Skin epidermis (tissue), 12 donors: ENCODE results near the gene SLIT3.
"Not testable (repeated sequence)": the region's sequence is repeated elsewhere in the genome, so short reads cannot be mapped to it uniquely, and the experiment has no call there.

ENCODE experiments used
- H3K27ac ChIP-seq, 21 experiments: fragments of 200-600 bp; sonication (generic) in 11 of 21; one replicate each; pipeline ENCODE4 v1.5.0; 2020; ENCODE audit warnings: mild to moderate bottlenecking in 3 of 21, inconsistent platforms in 2 of 21, moderate library complexity in 2 of 21
- H3K4me3 ChIP-seq, 7 experiments: fragments of 200-600 bp; sonication (generic) in 2 of 7; one replicate each; pipeline ENCODE4 v1.5.0; 2020; ENCODE audit warnings: inconsistent platforms in 2 of 7, mild to moderate bottlenecking in 2 of 7, moderate library complexity in 1 of 7

The SLIT3 gene

DNA sequence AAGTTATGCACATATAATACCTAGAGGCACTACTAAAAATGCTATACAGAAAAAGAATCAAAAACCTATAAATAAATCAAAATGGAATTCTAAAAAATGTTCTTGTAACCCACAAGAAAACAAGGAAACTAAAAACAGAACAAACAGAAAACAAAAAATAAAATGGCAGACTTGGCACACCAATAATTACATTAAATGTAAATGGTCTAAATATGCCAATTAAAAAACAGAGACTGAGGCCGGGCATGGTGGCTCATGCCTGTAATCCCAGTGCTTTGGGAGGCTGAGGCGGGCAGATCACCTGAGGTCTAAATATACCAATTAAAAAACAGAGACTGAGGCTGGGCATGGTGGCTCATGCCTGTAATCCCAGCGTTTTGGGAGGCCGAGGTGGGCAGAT is 142.2 kb downstream of the SLIT3 start:
- no peak overlapping the region for H3K27ac ChIP-seq

DNA sequence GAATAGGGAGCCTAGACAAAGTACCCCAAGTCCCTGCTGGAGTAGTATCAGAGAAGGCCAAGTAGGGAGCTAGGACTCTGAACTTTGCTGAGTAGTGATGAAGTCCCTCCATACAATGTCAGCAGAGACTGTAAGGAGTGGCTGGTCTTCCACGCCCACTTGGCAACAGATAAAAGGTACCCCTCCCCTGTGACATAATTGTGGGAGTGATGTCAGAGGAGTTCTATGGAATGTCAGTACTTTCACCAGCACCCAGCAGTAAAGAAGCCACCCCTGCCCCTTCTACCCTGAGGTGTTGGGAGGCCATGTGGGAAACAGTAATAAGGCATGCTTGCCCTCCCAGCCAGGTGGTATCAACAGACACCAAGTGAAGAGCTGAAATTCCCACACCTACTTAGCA is 143.9 kb downstream of the SLIT3 start:
- H3K27ac ChIP-seq: no peak overlapping the region
- H3K4me3 ChIP-seq: no peak overlapping the region

More for the DNA sequence above, 142.2 kb downstream of the SLIT3 start:
- no peak overlapping the region for H3K4me3 ChIP-seq

DNA sequence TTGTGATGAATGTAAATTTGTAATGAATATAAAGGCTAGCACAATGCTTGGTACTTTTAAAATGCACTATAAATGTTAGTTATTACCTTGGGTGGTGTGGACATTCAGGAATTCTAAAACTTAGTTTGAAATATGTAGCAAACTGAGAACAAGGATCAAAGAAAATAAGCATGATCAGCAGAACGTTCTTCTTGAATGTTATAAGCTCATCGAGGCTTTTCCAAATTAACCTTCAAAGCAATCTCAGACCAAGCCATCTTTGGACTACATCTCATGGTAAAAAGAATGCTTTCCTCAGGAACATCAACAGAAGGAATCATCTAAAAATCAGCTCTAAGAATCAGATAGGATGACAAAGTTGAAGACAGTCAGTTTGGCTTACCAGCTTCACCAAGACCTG is 146.3 kb downstream of the SLIT3 start:
- no peak overlapping the region for H3K27ac ChIP-seq
- no peak overlapping the region for H3K4me3 ChIP-seq

DNA sequence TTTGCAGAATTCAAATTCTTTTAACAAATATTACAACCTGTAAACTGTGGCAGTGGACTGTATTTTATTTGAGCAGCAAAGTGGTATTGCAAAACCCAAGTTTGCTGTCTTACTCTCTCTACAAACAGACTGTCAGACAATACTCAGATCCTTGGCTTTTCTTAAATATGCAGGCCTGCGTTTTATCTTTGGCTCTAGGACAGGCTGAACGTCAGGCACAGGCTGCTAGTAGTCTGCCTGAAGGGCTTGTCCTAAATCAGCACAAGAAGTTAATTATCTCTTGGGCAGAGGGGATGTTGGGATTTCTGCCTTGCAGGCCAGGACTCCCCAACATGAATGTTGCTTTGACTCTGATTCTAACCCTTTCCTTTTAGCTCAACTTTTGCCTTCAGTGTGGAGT is 147.5 kb downstream of the SLIT3 start:
- Histone ChIP-seq H3K4me3 (no peak overlapping the region), H3K27ac (peak overlapping the region in 1 of 21 experiments; percentile 16)

DNA sequence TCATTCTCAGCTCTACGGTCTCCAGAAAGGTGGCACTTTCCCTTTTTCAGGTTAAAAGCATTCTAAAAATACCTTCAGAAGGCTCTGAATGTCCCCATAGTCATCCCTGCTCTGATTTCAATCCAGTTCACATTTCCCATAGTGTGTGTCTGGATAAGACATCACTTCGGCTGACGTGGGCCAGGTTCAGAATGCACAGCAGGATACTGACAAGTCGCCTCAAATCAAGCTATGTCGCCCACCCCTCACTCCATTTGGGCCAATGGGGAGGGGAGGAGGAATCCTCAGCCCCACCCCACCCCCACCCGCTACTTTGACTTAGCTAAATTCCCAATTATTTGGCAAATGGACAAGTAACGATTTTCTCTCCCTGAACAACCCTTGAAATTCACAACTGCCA is 148.0 kb downstream of the SLIT3 start:
- Histone ChIP-seq H3K4me3 (no peak overlapping the region), H3K27ac (peak overlapping the region in 2 of 21 experiments; percentile 16 to 49)

DNA sequence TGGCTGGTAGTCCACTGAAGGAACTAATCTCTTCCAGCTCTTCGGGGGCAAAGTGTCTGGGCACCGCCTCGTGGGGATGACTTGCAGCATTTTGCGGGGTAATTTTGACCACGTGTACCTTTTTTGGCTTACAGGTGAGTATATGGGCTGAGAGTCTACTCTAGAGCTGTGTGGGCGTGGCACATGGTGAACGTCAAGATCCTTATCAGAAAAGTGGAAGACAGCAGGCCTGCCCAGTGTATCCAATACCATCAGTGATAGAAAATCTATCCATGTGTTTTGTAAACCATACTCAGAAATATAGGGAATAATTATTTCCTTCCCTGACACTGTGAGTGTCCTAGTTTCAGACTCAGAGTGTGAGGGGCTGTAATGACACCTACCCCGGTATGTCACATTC is 148.5 kb downstream of the SLIT3 start:
- Histone ChIP-seq H3K4me3 (no peak overlapping the region), H3K27ac (peak overlapping the region in 1 of 21 experiments; percentile 49)

DNA sequence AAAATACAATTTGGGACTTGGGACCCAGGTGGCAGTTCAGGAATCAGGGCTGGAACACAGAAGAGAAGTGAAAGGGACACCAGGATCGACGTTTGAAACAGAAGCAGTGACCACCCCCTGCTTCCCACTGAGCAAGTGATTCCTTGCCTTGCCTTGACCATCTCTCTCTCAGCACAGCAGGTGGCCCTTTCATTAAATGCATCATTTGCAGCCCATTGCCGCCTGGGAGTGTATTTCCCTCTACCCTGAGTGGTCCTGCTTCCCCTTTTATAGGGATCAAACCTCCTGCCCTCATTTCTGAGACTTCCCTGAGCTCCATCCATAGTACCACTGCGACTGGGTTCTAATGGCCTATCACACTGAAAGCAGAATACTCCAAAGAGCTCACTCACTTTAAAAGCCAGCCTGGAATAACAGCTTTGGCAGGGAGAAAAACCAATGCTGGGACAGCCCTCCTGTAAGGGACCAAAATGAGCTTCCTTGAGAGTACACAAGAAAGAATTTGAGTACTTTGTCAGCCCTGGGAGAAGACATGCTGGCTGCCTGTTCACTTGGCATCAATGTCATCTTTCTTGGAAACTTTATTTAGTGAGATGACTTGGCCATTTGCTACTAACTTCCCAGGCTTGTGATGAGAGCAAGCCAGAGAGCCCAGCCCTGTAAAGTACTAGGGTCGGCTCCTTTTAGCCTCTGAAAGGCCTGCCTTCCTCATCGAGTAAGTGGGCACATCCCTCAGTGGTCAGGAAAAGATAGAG is 149.7 kb downstream of the SLIT3 start:
- peak overlapping the region in 2 of 21 experiments; percentile 31 to 47 for H3K27ac ChIP-seq
- H3K4me3 ChIP-seq: no peak overlapping the region

DNA sequence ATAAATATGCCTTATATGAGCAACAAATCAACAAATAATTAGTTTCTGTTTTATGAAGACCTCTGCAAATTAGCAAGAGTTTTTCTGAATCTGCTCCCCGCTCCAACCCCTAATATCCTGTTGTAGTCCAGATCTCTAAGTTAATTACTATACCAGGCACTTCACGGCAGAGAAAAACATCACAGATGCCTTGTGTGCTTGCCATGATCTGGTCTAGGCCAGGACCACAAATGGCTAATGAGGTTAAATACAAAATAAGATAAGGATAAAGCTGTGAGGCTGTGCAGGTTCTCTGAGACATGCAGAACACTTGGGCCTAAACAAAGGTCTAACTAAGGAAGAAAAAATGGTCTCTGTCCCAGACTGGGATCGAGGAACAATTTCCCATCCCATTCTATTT is 150.8 kb downstream of the SLIT3 start:
- H3K27ac ChIP-seq: no peak overlapping the region
- H3K4me3 ChIP-seq: no peak overlapping the region

DNA sequence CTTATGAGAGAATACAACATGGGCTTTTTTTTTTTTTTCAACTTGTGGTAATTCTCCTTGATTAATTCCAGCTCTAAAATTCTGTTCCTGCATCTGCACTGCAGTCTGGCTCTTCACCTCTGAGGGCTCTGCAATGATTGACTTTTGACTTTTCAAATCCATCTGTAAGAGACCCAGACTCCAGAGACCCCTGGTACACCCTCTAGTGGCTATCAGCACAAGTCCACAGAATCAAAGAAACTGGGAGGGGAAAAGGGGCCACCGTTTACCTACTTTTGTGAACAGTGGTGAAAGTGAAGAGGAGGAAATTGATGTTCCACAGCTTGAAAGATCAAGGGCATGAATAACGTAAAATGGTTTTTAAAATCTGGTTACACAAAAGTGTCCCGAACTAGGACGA is 151.6 kb downstream of the SLIT3 start:
- no peak overlapping the region for H3K4me3 ChIP-seq
- H3K27ac ChIP-seq: no peak overlapping the region

DNA sequence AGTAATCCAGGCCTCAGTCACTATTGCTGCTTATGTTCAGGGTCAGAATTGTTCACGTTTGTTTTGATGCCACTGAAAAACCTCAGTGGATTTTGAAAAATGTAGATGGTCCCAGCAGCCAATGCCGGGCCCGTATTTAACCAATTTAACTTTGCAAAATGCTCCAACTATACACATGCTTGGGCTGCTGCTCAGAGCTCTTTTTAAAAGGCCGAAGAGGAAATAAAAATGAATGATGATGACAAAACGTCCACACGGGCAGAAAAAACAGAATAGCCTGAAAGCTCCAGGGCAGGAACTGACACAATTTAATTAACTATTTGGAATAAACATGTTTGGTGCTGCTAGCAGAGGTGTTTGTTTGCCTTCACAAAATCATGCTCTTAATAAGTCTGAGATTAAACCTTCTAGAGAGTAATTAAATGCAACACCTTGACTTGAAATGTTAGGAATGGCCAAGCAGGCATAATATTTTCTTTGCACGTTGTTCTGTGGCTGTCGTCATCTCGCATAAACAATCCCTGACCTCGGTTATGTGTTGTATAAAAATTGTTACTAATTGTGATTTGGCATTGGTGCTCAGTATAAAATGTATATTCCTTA is 152.7 kb downstream of the SLIT3 start:
- Histone ChIP-seq H3K27ac (peak overlapping the region in 1 of 21 experiments; percentile 13), H3K4me3 (no peak overlapping the region)

DNA sequence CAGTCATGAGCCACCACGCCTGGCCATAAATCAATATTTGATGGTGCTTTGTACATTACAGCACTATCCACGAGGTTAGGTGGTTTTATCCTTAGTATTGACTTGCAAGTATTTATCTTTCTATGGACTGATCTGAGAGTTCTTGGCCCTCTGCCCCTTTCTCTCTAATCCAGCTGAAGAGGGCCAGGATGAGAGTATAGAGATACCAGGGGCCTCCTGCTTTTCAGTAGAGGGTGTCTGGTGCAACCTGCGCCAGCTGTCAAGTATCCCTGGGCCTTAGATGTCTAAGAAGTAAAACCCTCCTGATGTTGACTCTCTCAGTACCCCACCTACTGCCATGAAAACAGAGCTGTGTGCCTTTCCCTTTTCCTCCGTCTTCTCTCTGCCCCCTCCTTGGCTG is 153.4 kb downstream of the SLIT3 start:
- H3K4me3 ChIP-seq: no peak overlapping the region

DNA sequence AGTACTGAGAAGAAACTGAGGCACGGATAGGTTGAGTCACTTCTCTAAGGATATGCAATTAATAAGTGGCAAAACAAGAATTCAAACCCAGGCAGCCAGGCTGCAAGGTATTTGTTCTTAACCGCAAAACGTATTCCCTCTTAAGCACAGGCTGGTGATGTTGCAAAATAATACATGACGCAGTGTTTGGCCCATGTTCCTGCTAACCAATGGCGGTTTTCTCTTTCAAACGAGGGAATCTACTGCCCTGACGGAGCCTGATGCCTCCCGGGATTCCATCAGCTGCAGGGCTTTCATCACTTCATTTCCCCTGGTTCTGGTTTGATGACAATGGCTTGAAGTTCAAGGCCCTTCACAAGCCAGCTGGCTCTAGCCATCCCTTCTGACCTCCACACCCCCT is 154.8 kb downstream of the SLIT3 start:
- no peak overlapping the region for H3K4me3 ChIP-seq

More for the DNA sequence above, 153.4 kb downstream of the SLIT3 start:
- H3K27ac ChIP-seq: peak overlapping the region in 1 of 21 experiments; percentile 13

DNA sequence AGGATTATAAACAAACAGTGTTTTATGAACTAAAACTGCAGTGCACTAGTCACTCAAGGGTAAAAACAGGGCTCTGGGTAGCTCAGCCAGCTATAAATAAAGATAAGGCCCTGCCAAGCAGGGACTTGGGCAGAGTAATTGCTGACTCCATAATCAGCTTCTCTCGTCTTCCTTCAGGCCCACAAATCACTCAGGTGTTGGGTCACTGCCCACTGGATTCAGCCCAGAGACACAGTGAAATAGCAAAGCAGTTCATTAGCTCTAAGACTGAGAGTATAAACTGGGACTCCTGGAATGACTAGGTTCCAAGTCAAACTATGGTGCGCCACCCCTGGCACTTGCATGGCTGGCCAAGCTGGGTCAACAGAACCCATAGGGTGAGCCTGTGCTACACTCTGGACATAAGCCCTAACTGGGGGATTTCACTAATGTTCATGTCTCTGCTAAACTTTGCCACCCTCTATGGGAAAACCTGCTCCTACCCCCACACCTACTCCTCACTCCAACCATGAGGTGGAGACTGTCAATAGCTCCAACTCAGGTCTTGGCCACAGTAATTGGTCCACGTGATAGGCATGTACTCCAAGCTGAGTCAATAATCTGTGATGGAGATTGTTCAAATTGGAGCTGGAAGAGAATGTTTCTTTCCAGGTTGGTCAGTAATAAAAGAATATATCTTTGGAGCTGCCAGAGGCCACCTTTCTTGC is 158.5 kb downstream of the SLIT3 start:
- no peak overlapping the region for H3K4me3 ChIP-seq
- no peak overlapping the region for H3K27ac ChIP-seq

More for the DNA sequence above, 154.8 kb downstream of the SLIT3 start:
- H3K27ac ChIP-seq: peak overlapping the region in 1 of 21 experiments; percentile 31

DNA sequence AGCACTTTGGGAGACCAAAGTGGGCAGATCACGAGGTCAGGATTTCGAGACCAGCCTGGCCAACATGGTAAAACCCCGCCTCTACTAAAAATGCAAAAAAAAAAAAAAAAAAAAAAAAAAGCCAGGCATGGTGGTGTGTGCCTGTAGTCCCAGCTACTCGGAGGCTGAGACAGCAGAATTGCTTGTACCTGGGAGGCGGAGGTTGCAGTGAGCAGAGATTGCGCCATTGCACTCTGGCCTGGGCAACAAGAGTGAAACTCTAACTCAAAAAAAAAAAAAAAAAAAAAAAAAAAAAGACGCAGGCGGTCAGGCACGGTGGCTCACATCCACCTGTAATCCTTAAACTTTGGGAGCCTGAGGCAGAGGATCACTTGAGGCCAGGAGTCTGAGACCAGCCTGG is 160.7 kb downstream of the SLIT3 start:
- H3K27ac ChIP-seq, H3K4me3 ChIP-seq: not testable (repeated sequence)

DNA sequence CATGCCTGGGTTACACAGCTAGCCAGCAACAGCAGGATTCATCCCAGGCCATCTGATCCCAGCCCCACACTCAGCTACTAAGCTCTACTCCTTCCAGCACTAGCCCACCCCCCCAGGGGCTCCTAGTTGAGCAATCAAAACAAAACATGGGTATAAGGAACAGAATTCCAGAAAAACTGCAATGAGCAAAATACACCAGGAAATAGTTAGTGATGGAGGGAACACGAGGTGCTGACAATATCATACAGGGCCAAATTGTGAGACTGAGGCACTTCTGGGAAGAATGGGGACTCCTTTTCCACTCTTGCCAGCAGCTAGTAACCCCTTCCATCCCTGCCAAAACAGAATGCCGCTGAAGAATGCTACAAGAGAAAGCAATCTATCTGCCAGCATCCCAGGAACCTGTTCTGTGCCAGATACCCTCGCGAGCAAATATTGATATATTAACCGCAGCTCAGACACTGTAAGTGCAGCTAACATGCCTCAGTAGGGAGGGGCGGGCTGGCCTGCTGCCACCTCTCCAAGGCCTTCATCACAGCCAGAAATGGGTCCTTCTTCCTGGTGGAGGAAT is 161.4 kb downstream of the SLIT3 start:
- Histone ChIP-seq H3K27ac (peak overlapping the region in 1 of 21 experiments; percentile 0), H3K4me3 (no peak overlapping the region)

DNA sequence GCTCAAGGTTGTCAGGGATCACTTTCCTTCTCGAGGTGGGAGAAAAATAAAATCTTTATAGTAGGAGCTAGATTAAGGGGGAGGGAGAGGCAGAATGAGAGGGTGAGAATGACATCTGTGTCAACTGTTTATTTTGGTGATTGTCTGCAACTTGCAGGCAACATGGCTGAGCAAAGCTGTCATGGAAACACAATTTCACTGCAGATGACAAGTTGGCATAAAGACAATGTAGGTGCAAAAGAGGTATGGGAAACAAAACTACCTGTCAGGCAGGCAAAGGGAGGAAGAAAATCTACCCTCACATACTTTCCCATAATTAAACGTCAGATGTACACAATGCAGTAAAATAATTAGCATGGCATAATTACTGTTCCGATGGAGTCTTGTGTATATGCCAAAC is 167.4 kb downstream of the SLIT3 start:
- Histone ChIP-seq H3K4me3 (no peak overlapping the region), H3K27ac (no peak overlapping the region)

DNA sequence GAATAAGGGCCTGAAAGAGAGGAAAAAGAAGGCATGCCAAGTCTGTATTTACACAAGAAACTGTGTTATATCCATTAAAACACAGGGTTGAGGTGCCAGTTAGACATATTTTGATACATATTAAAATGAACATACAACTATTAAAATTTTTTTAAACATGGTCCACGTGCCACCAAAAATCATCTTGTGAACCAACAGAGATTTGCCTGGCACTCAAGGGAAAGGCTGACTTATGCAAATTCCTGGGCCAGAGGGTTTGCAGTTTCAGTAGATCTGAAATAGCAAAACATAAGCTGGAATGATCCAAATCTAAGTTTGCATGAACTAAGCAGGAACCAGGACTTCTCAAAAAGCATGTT is 168.7 kb downstream of the SLIT3 start:
- H3K27ac ChIP-seq: no peak overlapping the region
- no peak overlapping the region for H3K4me3 ChIP-seq

DNA sequence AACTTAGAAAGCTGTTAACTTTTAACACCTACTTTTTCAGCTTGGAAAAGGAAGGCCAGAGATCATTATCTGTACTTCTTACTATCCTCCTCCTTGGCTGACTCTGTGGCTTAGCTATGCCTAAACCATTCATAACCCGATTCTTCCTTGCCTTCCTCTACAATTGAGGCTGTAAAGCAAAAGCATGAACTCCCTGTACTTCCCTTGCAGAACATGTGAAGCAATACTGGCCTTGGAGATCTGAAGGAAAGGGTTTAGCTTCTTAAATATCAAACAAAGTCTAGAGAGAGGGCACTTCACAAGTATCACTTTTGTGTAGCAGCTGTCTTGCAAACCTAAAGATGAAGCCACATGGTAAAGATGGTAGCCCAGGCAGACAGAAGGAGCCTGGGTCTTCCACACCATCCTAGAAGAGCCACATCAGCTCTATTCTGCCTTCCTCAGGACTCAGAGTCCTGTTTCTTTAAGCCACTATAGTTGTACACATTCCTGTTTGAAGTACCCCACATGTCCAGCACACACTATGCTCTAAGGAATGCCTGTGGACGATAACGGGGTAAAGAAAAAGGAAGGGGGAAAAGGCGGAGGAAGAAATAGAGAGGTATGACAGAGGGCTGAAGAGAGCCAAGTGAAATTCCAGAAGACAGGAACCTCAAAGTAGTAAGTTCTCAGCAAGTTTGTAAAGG is 169.2 kb downstream of the SLIT3 start:
- Histone ChIP-seq H3K27ac (no peak overlapping the region), H3K4me3 (no peak overlapping the region)

DNA sequence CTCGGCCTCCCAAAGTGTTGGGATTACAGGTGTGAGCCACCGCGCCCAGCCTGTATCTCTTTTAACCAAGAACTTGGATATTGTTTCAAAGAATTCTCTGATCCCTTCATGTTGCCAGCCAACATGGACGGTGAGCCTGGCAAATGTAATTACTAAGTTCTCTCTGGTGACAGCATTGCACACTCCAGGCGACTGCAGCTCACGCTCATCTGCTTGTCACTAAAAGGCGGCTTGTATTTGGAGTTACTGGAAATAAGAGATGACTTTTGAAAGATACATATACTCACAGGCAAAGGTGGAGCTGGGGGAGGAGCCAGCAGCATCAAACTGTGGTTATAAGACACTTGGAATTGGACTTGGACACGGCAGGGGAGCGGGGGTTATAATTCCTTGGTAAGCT is 172.3 kb downstream of the SLIT3 start:
- Histone ChIP-seq H3K4me3 (no peak overlapping the region), H3K27ac (no peak overlapping the region)

DNA sequence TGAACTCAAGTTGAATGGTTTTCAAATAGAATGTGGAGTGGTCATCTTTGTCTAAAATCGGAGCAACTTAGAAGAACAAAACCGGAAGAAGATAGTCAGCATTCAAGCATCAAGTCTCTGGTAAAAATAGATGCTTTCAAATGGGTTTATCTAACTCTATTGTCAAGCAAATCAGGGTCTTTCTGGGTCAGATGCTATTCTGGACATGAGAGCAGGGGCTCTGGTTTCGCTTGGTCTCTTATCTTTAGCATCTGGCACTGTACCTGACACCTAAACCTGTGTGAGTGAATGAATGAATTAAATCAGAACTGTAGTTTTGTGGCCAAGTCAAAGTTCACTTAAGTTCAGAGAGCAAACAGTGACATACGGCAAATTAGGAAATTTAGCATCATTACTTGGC is 173.5 kb downstream of the SLIT3 start:
- Histone ChIP-seq H3K27ac (no peak overlapping the region), H3K4me3 (no peak overlapping the region)
